ENCODE results near the gene AUH. TPM values are rescaled to one million over a fixed set of nuclear protein-coding genes. Genes with fewer than 3 reads are reported as not detected.

Gene AUH
- total and polyA plus RNA-seq, 2 donors from 2014 or later, result 31.6 to 63.5 TPM

DNA sequence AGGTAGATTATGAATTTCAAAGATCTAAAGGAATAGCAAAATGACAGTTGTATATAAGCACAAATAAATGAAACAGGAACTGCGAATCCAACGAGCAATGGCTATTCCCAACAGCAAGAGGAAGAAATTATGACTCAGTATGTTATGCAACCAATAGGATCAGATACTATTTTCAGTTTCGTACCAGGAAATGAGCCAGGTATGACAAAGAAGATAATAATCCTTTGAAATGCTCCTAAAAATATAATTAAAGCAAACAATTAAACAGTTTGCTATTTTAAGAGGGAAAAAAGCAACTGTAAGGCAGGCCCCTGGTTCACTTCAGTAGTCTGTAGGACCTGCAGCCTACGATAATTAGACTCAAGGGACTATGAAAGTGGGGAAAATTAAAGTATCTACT is 58.9 kb downstream of the AUH start:
- no peak overlapping the region for H3K27ac ChIP-seq (ENCODE audit: low read depth in 2 of 2, low read length in 2 of 2)
- peak; percentile 29 for FAIRE-seq
- no peaks in the 10 kb centered on the region for H3K36me3 ChIP-seq (ENCODE audit: control insufficient read depth in 2 of 3, insufficient read depth in 3 of 3, low read length in 3 of 3)
- TF ChIP-seq, protein P1, sequence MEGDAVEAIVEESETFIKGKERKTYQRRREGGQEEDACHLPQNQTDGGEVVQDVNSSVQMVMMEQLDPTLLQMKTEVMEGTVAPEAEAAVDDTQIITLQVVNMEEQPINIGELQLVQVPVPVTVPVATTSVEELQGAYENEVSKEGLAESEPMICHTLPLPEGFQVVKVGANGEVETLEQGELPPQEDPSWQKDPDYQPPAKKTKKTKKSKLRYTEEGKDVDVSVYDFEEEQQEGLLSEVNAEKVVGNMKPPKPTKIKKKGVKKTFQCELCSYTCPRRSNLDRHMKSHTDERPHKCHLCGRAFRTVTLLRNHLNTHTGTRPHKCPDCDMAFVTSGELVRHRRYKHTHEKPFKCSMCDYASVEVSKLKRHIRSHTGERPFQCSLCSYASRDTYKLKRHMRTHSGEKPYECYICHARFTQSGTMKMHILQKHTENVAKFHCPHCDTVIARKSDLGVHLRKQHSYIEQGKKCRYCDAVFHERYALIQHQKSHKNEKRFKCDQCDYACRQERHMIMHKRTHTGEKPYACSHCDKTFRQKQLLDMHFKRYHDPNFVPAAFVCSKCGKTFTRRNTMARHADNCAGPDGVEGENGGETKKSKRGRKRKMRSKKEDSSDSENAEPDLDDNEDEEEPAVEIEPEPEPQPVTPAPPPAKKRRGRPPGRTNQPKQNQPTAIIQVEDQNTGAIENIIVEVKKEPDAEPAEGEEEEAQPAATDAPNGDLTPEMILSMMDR (IDR thresholded peaks at IDR 0.05; ENCODE audit: borderline replicate concordance, extremely low read depth, insufficient read depth), result no peak
- DNase-seq, result no peak
- H3K9ac ChIP-seq (ENCODE audit: low read length in 3 of 3), result no peak overlapping the region
- H3K4me3 ChIP-seq (ENCODE audit: low read length in 3 of 3), result no peak overlapping the region
- intact Hi-C loops (cut with DNase I), result no loop called here
- H3K4me1 ChIP-seq (ENCODE audit: control insufficient read depth in 2 of 3, insufficient read depth in 2 of 3, low read depth in 1 of 3, low read length in 3 of 3), result no peaks in the 10 kb centered on the region
- H3K9me3 ChIP-seq (ENCODE audit: control insufficient read depth in 2 of 3, insufficient read depth in 1 of 3, low read length in 3 of 3), result no peaks in the 10 kb centered on the region
- H3K27me3 ChIP-seq (ENCODE audit: control insufficient read depth, insufficient read depth, low read length), result no peaks in the 10 kb centered on the region

DNA sequence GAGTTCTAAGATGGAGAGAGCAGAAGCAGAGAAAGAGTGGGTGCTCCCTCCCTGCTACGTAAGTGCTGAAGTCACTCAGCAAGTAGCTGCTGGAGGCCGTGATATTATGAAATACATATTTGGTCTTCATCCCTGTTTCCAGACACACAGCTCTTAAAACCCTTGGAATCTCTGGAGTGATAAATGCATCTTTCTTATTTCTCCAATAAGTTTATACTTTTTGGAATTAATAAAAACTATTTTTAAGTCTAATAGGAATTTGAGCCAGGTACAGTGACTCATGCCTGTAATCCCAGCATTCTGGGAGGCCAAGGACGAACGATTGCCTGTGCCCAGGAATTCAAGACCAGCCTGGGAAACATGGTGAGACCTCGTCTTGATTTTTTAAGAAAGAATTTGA is 60.6 kb downstream of the AUH start:
- Histone ChIP-seq H3K27me3 (ENCODE audit: control insufficient read depth, insufficient read depth, low read length) (no peaks in the 10 kb centered on the region), H3K9me3 (ENCODE audit: control insufficient read depth in 2 of 3, insufficient read depth in 1 of 3, low read length in 3 of 3) (no peaks in the 10 kb centered on the region), H3K4me3 (ENCODE audit: low read length in 3 of 3) (no peak overlapping the region), H3K27ac (ENCODE audit: low read depth in 2 of 2, low read length in 2 of 2) (no peak overlapping the region), H3K9ac (ENCODE audit: low read length in 3 of 3) (no peak overlapping the region), H3K36me3 (ENCODE audit: control insufficient read depth in 2 of 3, insufficient read depth in 3 of 3, low read length in 3 of 3) (peaks cover 0 to 5% (median 4%) of the 10 kb centered on the region in 3 donors), H3K4me1 (ENCODE audit: control insufficient read depth in 2 of 3, insufficient read depth in 2 of 3, low read depth in 1 of 3, low read length in 3 of 3) (no peaks in the 10 kb centered on the region)
- TF ChIP-seq, protein P1 (IDR thresholded peaks at IDR 0.05; ENCODE audit: borderline replicate concordance, extremely low read depth, insufficient read depth), result no peak
- DNase-seq (no peak), FAIRE-seq (no peak)
- intact Hi-C loops (cut with DNase I), result no loop called here

DNA sequence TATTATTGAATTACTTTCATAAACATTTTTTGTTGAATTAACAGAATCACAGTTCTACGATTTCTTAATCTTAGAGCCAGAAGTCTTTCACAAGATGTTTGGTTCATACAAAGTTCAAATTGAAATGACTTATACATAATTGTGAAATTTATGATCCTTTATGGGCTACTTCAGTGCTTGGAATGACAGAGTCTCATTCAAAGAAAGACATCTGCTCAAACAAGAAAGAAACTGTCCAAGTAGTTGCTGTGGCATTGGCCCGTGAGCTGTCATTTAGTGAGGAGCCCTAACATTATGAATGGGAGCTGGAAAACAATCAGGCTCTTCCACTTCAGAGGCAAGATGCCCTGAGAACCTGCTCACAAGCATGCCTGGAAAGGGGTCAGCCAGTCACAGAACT is 63.4 kb downstream of the AUH start:
- Histone ChIP-seq H3K9ac (ENCODE audit: low read length in 3 of 3) (no peak overlapping the region), H3K27ac (ENCODE audit: low read depth in 2 of 2, low read length in 2 of 2) (peak overlapping the region in 1 of 2 donors; percentile 21), H3K36me3 (ENCODE audit: control insufficient read depth in 2 of 3, insufficient read depth in 3 of 3, low read length in 3 of 3) (peaks cover 8 to 19% (median 11%) of the 10 kb centered on the region in 3 donors), H3K9me3 (ENCODE audit: control insufficient read depth in 2 of 3, insufficient read depth in 1 of 3, low read length in 3 of 3) (no peaks in the 10 kb centered on the region), H3K27me3 (ENCODE audit: control insufficient read depth, insufficient read depth, low read length) (no peaks in the 10 kb centered on the region), H3K4me3 (ENCODE audit: low read length in 3 of 3) (no peak overlapping the region), H3K4me1 (ENCODE audit: control insufficient read depth in 2 of 3, insufficient read depth in 2 of 3, low read depth in 1 of 3, low read length in 3 of 3) (no peaks in the 10 kb centered on the region)
- DNase-seq (peak in 3 of 5 donors; percentile 14 to 55 (median 37)), FAIRE-seq (no peak)
- TF ChIP-seq, protein P1 (IDR thresholded peaks at IDR 0.05; ENCODE audit: borderline replicate concordance, extremely low read depth, insufficient read depth), result no peak
- intact Hi-C loops (cut with DNase I), result no loop called here

DNA sequence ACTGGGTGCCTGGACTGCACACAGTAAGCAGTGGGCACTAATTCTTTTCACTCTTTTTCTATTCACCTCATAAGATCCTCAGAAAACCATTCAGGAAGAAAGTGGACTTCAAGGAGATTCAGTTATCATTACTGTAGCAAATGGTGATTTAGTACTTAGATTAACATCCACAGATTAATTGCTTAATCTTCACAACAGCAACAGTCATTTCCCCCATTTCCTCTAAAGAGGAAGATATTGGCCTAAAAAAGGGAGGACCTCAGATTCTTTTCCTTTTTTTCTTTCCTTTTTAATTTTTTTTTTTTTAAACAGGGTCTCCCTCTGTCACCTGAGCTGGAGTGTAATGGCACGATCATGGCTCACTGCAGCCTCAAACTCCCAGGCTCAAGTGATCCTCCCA is 64.4 kb downstream of the AUH start:
- FAIRE-seq (no peak), DNase-seq (no peak)
- no peak overlapping the region for H3K4me3 ChIP-seq (ENCODE audit: low read length in 3 of 3)
- H3K36me3 ChIP-seq (ENCODE audit: control insufficient read depth in 2 of 3, insufficient read depth in 3 of 3, low read length in 3 of 3), result peaks cover 11 to 19% (median 13%) of the 10 kb centered on the region in 3 donors
- no peaks in the 10 kb centered on the region for H3K4me1 ChIP-seq (ENCODE audit: control insufficient read depth in 2 of 3, insufficient read depth in 2 of 3, low read depth in 1 of 3, low read length in 3 of 3)
- H3K9me3 ChIP-seq (ENCODE audit: control insufficient read depth in 2 of 3, insufficient read depth in 1 of 3, low read length in 3 of 3), result no peaks in the 10 kb centered on the region
- TF ChIP-seq, protein P1 (IDR thresholded peaks at IDR 0.05; ENCODE audit: borderline replicate concordance, extremely low read depth, insufficient read depth), result no peak
- no peak overlapping the region for H3K9ac ChIP-seq (ENCODE audit: low read length in 3 of 3)
- H3K27ac ChIP-seq (ENCODE audit: low read depth in 2 of 2, low read length in 2 of 2), result no peak overlapping the region
- H3K27me3 ChIP-seq (ENCODE audit: control insufficient read depth, insufficient read depth, low read length), result no peaks in the 10 kb centered on the region
- intact Hi-C loops (cut with DNase I), result no loop called here

All from kidney (tissue), 14 donors.